HEK293 (cell line): Measurements from ENCODE around the gene EID3.

Source experiments
- BCL11A ChIP-seq: fragments of 450-650 bp; formaldehyde crosslinking; IDR thresholded peaks from 2 replicates; pipeline ENCODE4 v1.5.1; 2016; ENCODE audit warnings: low read depth, missing biosample characterization, missing genetic modification characterization
- CTCF ChIP-seq: fragments of 450-650 bp; formaldehyde crosslinking; IDR thresholded peaks from 2 replicates; pipeline ENCODE4 v1.5.1; 2016; ENCODE audit warnings: missing biosample characterization, missing genetic modification characterization
- KLF16 ChIP-seq: fragments of 450-650 bp; formaldehyde crosslinking; IDR thresholded peaks from 2 replicates; pipeline ENCODE4 v1.5.1; 2017; ENCODE audit warnings: missing biosample characterization, missing genetic modification characterization
- RBAK ChIP-seq: fragments of 450-650 bp; formaldehyde crosslinking; IDR thresholded peaks from 2 replicates; pipeline ENCODE4 v1.5.1; 2016; ENCODE audit warnings: missing biosample characterization, missing genetic modification characterization
- ZFP3 ChIP-seq: fragments of 450-650 bp; formaldehyde crosslinking; IDR thresholded peaks from 2 replicates; pipeline ENCODE4 v1.5.1; 2016; ENCODE audit warnings: low read depth, missing biosample characterization, missing genetic modification characterization
- ZNF221 ChIP-seq: fragments of 450-650 bp; formaldehyde crosslinking; IDR thresholded peaks from 2 replicates; pipeline ENCODE4 v1.5.1; 2017; ENCODE audit warnings: missing biosample characterization, missing genetic modification characterization, borderline replicate concordance
- ZNF239 ChIP-seq: fragments of 450-650 bp; formaldehyde crosslinking; IDR thresholded peaks from 2 replicates; pipeline ENCODE4 v1.5.1; 2016; ENCODE audit warnings: missing biosample characterization, missing genetic modification characterization
- ZNF274 ChIP-seq, 2 experiments: fragments of 200-500 bp in 1 of 2; fragments of 450-650 bp in 1 of 2; sonication (Bioruptor generic) in 1 of 2; formaldehyde crosslinking in 1 of 2; IDR thresholded peaks; 2 replicates each; pipeline versions ENCODE4 v1.5.1 to v1.6.1; 2014 to 2016; ENCODE audit warnings: borderline replicate concordance in 1 of 2, inconsistent platforms in 1 of 2, low read length in 1 of 2, missing biosample characterization in 1 of 2, missing genetic modification characterization in 1 of 2
- ZNF37A ChIP-seq: fragments of 450-650 bp; IDR thresholded peaks from 2 replicates; pipeline ENCODE4 v1.5.1; 2018; ENCODE audit warnings: missing biosample characterization, missing genetic modification characterization
- ZNF660 ChIP-seq: fragments of 450-650 bp; IDR thresholded peaks from 2 replicates; pipeline ENCODE4 v1.5.1; 2018; ENCODE audit warnings: missing biosample characterization, mild to moderate bottlenecking, missing genetic modification characterization
- ZNF670 ChIP-seq: fragments of 450-650 bp; formaldehyde crosslinking; IDR thresholded peaks from 2 replicates; pipeline ENCODE4 v1.5.1; 2016; ENCODE audit warnings: missing biosample characterization, missing genetic modification characterization, low read depth
- ZNF747 ChIP-seq: fragments of 450-650 bp; formaldehyde crosslinking; IDR thresholded peaks from 2 replicates; pipeline ENCODE4 v1.5.1; 2016; ENCODE audit warnings: missing biosample characterization, missing genetic modification characterization
- TF ChIP-seq, protein P1 (sequence below): fragments of 450-650 bp; formaldehyde crosslinking; IDR thresholded peaks from 2 replicates; pipeline ENCODE4 v1.5.1; 2016; ENCODE audit warnings: missing biosample characterization, missing genetic modification characterization
- TF ChIP-seq, protein P2 (sequence below): fragments of 450-650 bp; formaldehyde crosslinking; IDR thresholded peaks from 2 replicates; pipeline ENCODE4 v1.5.1; 2017; ENCODE audit warnings: missing biosample characterization, missing genetic modification characterization

DNA sequence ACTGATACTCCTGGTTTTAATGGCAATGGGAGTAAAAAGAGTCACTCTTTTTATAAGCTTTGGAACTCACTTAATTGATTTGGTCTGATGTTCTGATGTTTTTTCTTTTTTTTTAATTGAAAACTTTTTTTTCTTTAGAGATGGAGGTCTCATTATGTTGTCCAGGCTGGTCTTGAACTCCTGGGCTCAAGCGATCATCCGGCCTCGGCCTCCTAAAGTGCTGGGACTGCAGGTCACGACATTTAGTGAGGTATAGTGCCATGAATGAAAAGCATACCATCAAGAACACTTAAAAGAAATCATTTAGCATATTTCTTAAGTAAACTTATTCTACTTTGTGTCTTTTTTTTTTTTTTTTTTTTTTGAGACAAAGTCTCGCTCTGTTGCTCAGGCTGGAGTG is 12.7 kb upstream of the EID3 start:
- TF ChIP-seq ZNF747 (tag by site-specific recombination) (no peak), ZNF274 (IDR thresholded peaks at IDR 0.05; ENCODE audit: low read length) (no peak), ZNF274 (tag by site-specific recombination; IDR thresholded peaks at IDR 0.05; ENCODE audit: borderline replicate concordance) (no peak), ZNF670 (tag by site-specific recombination) (no peak), ZFP3 (tag by site-specific recombination) (no peak), CTCF (tag by site-specific recombination) (no peak), ZNF37A (tag by site-specific recombination) (no peak), RBAK (tag by site-specific recombination) (no peak), ZNF239 (tag by site-specific recombination) (no peak), BCL11A (tag by site-specific recombination) (no peak), KLF16 (tag by site-specific recombination) (no peak), ZNF660 (tag by site-specific recombination) (no peak), ZNF221 (tag by site-specific recombination) (no peak)
- TF ChIP-seq, protein P1, sequence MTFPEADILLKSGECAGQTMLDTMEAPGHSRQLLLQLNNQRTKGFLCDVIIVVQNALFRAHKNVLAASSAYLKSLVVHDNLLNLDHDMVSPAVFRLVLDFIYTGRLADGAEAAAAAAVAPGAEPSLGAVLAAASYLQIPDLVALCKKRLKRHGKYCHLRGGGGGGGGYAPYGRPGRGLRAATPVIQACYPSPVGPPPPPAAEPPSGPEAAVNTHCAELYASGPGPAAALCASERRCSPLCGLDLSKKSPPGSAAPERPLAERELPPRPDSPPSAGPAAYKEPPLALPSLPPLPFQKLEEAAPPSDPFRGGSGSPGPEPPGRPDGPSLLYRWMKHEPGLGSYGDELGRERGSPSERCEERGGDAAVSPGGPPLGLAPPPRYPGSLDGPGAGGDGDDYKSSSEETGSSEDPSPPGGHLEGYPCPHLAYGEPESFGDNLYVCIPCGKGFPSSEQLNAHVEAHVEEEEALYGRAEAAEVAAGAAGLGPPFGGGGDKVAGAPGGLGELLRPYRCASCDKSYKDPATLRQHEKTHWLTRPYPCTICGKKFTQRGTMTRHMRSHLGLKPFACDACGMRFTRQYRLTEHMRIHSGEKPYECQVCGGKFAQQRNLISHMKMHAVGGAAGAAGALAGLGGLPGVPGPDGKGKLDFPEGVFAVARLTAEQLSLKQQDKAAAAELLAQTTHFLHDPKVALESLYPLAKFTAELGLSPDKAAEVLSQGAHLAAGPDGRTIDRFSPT (tag by site-specific recombination): no peak
- TF ChIP-seq, protein P2, sequence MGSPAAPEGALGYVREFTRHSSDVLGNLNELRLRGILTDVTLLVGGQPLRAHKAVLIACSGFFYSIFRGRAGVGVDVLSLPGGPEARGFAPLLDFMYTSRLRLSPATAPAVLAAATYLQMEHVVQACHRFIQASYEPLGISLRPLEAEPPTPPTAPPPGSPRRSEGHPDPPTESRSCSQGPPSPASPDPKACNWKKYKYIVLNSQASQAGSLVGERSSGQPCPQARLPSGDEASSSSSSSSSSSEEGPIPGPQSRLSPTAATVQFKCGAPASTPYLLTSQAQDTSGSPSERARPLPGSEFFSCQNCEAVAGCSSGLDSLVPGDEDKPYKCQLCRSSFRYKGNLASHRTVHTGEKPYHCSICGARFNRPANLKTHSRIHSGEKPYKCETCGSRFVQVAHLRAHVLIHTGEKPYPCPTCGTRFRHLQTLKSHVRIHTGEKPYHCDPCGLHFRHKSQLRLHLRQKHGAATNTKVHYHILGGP (tag by site-specific recombination): no peak
